GM18502 (cell line): ENCODE results near the gene AMT.
"Not testable (repeated sequence)": the region's sequence is repeated elsewhere in the genome, so short reads cannot be mapped to it uniquely, and the experiment has no call there.

Source experiments
- ATAC-seq: cut with Tn5 transposase; IDR thresholded peaks from one replicate; pipeline ENCODE4 v1.9.1; 2021; ENCODE audit warnings: mild to moderate bottlenecking; ENCODE audit not compliant: unreplicated experiment, poor library complexity

Gene AMT

GRCh38 chr3:49399461-49399860 lies 22.8 kb downstream of the AMT start:
- ATAC-seq: no peak

GRCh38 chr3:49397470-49397869 lies 24.8 kb downstream of the AMT start:
- ATAC-seq: no peak

DNA sequence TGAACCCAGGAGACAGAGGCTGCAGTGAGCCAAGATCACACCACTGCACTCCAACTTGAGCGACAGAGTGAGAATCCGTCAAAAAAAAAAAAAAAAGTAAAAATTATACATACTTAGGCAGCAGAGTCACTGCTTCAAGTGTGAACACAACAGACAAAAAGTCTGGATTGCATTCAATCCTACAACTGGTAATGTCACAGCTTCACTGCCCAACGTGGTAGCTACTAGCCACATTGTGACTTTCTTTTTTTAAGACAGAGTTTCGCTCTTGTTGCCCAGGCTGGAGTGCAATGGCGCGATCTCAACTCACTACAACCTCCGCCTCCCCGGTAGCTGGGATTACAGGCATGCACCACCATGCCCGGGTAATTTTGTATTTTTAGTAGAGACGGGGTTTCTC lies 31.0 kb downstream of the AMT start:
- ATAC-seq: not testable (repeated sequence)

DNA sequence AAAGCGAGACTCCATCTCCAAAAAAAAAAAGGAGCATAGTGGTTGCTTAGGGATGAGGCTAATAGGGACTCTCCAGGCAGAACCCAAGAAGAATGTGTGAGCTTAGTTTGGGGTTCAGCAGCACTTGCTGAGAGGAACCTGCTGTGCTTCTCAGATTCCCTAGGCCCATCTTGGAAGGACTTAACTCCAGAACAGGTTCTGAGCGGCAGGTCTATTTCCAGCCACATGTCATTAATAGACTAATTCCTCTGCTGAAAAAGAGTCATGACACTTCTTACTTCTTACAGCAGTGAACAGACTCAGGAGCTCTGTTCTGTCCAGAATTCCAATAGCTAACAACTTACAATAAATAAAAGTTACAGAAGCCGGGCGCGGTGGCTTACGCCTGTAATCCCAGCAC lies 33.0 kb downstream of the AMT start:
- ATAC-seq: no peak

GRCh38 chr3:49388289-49388820 lies 33.9 kb downstream of the AMT start:
- no peak for ATAC-seq

DNA sequence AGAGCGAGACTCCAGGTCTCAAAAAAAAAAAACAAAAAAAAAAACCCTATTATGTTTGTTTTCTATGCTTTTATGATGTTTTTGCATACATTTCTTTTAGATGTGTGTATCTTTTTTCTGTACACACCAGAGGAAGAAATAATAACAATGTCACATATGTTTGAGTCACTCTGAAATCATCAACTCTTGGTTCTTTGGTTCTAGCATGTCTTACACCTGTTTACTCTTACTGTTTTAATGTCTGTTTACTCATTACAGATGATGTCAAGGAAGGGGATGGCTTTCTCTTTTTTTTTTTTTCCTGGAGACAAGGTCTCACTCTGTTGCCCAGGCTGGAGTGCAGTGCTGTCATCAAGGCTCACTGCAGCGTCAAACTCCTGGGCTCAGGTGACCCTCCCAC lies 34.6 kb downstream of the AMT start:
- ATAC-seq: no peak

DNA sequence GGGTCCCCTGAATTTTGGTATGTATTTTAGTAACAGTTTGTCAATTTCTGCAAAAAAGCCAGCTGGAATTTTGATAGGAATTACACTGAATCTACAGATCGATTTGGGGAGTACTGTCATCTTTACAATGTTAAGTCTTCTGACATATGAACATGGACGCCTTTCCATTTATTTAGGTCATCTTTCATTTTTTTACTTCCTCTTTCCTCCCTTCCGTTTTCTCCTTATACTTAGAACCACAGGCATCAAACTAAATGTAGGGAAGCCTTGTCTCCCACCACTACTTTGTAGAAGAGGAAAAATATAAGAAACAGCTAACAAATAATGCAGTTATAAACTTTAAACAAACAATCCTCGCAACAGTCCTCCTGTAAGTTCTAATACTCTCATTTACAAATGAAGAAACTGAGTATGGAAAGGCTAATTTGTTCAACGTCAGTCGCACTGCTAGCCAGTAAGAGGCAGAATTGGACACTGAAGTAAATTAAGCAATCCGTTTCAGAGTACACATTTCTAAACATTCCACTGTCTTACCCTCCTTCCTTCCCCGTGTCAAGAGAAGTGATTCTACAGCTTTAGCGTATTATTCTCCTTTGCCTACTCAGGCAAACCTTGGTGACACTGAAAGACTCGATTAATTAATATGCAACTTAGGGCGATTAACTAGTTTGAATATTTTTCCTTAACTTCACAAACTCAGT lies 36.1 kb downstream of the AMT start:
- no peak for ATAC-seq

- ATAC-seq: no peak
Measured at GRCh38 chr3:49385617-49386016, 36.7 kb downstream of the AMT start.

- no peak for ATAC-seq
Measured at GRCh38 chr3:49383387-49383786, 38.9 kb downstream of the AMT start.

GRCh38 chr3:49378249-49378895 lies 43.9 kb downstream of the AMT start:
- ATAC-seq: no peak

DNA sequence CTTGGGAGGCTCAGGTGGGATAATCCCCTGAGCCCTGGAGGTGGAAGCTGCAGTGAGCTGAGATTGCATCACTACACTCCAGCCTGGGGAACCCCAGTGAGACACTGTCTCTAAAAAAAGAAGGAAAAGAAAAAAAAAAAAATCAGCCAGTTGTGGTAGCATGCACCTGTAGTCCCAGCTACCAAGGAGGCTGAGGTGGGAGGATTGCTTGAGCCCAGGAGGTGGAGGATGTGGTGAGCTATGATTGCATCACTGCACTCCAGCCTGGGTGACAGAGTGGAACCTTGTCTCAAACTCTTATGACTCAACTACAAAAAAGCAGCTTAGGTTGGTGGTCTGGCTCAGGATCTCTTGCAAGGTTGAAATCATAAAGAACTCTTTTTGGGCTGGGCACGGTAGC lies 44.8 kb downstream of the AMT start:
- no peak for ATAC-seq

DNA sequence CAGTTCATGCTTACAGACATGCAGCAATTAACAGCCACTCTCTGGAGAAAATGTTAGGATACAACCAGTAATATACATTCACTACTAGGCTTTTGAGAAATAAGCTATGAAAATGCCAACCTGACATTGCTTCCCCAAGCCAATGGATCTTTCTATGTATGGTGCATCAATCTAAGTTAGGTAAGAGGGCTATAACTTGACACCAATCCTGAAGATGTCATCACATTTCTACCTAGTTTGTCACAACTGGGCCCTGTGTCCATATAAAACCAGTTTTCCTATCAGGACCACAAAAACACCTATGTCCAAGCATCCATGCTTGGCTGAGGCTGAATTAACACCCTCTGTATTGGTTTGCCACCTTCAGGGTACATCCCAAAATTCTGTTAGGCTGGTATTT lies 50.3 kb downstream of the AMT start:
- no peak for ATAC-seq

DNA sequence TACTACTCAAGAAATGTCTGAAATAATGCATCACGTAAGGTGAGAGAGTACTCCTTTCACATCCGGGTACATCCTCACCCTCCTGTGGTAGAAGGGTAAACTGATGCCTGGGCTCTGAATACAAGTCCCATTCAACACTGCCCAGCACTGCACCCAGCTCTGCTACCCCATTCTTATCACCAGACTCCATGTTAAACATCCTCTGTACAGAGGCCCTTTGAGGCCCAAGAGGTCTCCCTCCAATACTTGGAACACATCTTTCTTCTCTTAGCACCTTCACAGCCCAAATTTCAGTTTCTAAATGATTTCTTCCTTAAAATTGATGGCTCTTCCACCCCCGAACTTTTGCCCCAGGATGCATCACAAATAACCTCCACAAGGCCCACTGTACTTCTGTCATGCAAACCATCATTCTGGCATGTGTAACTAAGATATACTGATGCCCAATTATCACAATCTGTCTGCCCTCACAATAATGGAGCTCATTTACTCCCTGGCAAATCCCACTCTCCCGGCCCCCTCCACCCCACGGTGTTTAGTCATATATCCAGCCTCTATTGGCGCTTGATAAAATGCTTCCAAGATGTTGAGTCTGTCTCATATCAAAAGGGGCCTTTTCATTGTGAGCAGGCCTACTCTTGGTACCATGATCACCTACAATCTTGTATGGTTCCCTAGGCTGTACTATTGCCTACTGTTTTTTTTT lies 51.5 kb downstream of the AMT start:
- no peak for ATAC-seq
